HepG2 (cell line): ENCODE measurements around the gene PRELID1. TPM values are rescaled to one million over a fixed set of nuclear protein-coding genes. Genes with fewer than 3 reads are reported as not detected.

Experiments
- CENPBD1 ChIP-seq: sonication (generic); formaldehyde crosslinking; IDR thresholded peaks from 2 replicates; pipeline ENCODE4 v1.8.0; 2022; ENCODE audit warnings: missing genetic modification reagents, low read depth, mild to moderate bottlenecking, borderline replicate concordance
- CENPT ChIP-seq: sonication (generic); formaldehyde crosslinking; IDR thresholded peaks from 2 replicates; pipeline ENCODE4 v1.8.0; 2022; ENCODE audit warnings: low read depth, mild to moderate bottlenecking, moderate library complexity, missing genetic modification reagents
- GZF1 ChIP-seq: sonication (generic); formaldehyde crosslinking; IDR thresholded peaks from 2 replicates; pipeline ENCODE4 v1.5.1; 2020; ENCODE audit warnings: mild to moderate bottlenecking, missing genetic modification reagents
- HNF4A ChIP-seq: sonication (generic); formaldehyde crosslinking; IDR thresholded peaks from 2 replicates; pipeline ENCODE4 v1.4.0; 2020; ENCODE audit warnings: missing genetic modification reagents
- LCORL ChIP-seq, 2 experiments: fragments of 450-650 bp in 1 of 2; sonication (generic) in 1 of 2; formaldehyde crosslinking in 1 of 2; IDR thresholded peaks; 2 replicates each; pipeline versions ENCODE4 v1.5.0 to v1.6.1; 2017 to 2020; ENCODE audit warnings: antibody characterized with exemption in 1 of 2, missing genetic modification reagents in 1 of 2
- MAFG ChIP-seq: sonication (generic); formaldehyde crosslinking; IDR thresholded peaks from 2 replicates; pipeline ENCODE4 v1.5.1; 2020; ENCODE audit warnings: mild to moderate bottlenecking, missing genetic modification reagents
- MLLT10 ChIP-seq: sonication (generic); formaldehyde crosslinking; IDR thresholded peaks from 2 replicates; pipeline ENCODE4 v1.4.0; 2020; ENCODE audit warnings: missing genetic modification reagents
- NAIF1 ChIP-seq: sonication (generic); formaldehyde crosslinking; IDR thresholded peaks from 2 replicates; pipeline ENCODE4 v1.5.0; 2020; ENCODE audit warnings: mild to moderate bottlenecking, missing genetic modification reagents, borderline replicate concordance
- PRPF4 ChIP-seq: fragments of 200-400 bp; formaldehyde crosslinking; IDR thresholded peaks from 2 replicates; pipeline ENCODE4 v1.6.1; 2016; ENCODE audit warnings: low read length, low read depth; ENCODE audit not compliant: poor library complexity, severe bottlenecking
- SOX6 ChIP-seq, 2 experiments: fragments of 450-650 bp in 1 of 2; sonication (generic) in 1 of 2; formaldehyde crosslinking in 1 of 2; IDR thresholded peaks; 2 replicates each; pipeline versions ENCODE4 v1.4.0 to v1.6.1; 2017 to 2020; ENCODE audit warnings: antibody characterized with exemption in 1 of 2, mild to moderate bottlenecking in 1 of 2, missing genetic modification reagents in 1 of 2
- ZIK1 ChIP-seq: sonication (generic); formaldehyde crosslinking; IDR thresholded peaks from 2 replicates; pipeline ENCODE4 v1.5.0; 2020; ENCODE audit warnings: mild to moderate bottlenecking, low read depth, missing genetic modification reagents, borderline replicate concordance
- ZNF121 ChIP-seq: sonication (generic); formaldehyde crosslinking; IDR thresholded peaks from 2 replicates; pipeline ENCODE4 v1.5.0; 2020; ENCODE audit warnings: mild to moderate bottlenecking, missing genetic modification reagents
- ZNF3 ChIP-seq: IDR thresholded peaks from 2 replicates; pipeline ENCODE4 v1.7.0; 2017; ENCODE audit warnings: inconsistent platforms
- ZNF430 ChIP-seq: sonication (generic); formaldehyde crosslinking; IDR thresholded peaks from 2 replicates; pipeline ENCODE4 v1.9.0; 2021; ENCODE audit warnings: mild to moderate bottlenecking, missing genetic modification reagents
- ZNF512B ChIP-seq: sonication (generic); formaldehyde crosslinking; IDR thresholded peaks from 2 replicates; pipeline ENCODE4 v1.5.1; 2020; ENCODE audit warnings: missing genetic modification reagents, mild to moderate bottlenecking, borderline replicate concordance
- ZNF552 ChIP-seq: sonication (generic); formaldehyde crosslinking; IDR thresholded peaks from 2 replicates; pipeline ENCODE4 v1.9.0; 2022; ENCODE audit warnings: missing genetic modification reagents, mild to moderate bottlenecking, borderline replicate concordance
- ZNF580 ChIP-seq: IDR thresholded peaks from 2 replicates; pipeline ENCODE4 v1.6.1; 2016; ENCODE audit warnings: low read depth, borderline replicate concordance
- ZNF710 ChIP-seq: sonication (generic); formaldehyde crosslinking; IDR thresholded peaks from 2 replicates; pipeline ENCODE4 v1.5.0; 2020; ENCODE audit warnings: mild to moderate bottlenecking, missing genetic modification reagents, borderline replicate concordance
- polyA plus RNA-seq, 8 experiments: library from polyadenylated mRNA; depleted of rRNA in 3 of 8; stranded (reverse) in 7 of 8; unstranded in 1 of 8; fragments of >200 nt; fragmentation: Illumina TruSeq in 4 of 8; extraction: Trizol in 4 of 8; gene quantifications; 2 replicates each; pipeline versions ENCODE4 v1.2.1 to v1.2.3, GENCODE V29; 2011 to 2016; ENCODE audit warnings: low read depth in 4 of 8, missing spikeins in 1 of 8, mixed read lengths in 1 of 8; ENCODE audit not compliant: insufficient read depth in 1 of 8
- total RNA-seq, 5 experiments: library from RNA; depleted of rRNA; stranded (reverse); fragments of >200 nt; fragmentation: Illumina TruSeq; extraction: Trizol; gene quantifications; 2 replicates each; pipeline ENCODE4 v1.2.3, GENCODE V29; 2016; ENCODE audit warnings: low read depth in 1 of 5
- TF ChIP-seq, protein P1 (sequence below): IDR thresholded peaks from 2 replicates; pipeline ENCODE4 v1.6.1; 2012; ENCODE audit warnings: inconsistent platforms
- TF ChIP-seq, protein P2 (sequence below): sonication (generic); formaldehyde crosslinking; IDR thresholded peaks from 2 replicates; pipeline ENCODE4 v1.8.1; 2023; ENCODE audit warnings: mild to moderate bottlenecking, missing genetic modification reagents

PRELID1 gene
- total and polyA plus RNA-seq, 2 of the 13 experiments (the other 11 are each of a cell fraction or from before 2014, with no cell fraction given) = 250 to 271 TPM

DNA sequence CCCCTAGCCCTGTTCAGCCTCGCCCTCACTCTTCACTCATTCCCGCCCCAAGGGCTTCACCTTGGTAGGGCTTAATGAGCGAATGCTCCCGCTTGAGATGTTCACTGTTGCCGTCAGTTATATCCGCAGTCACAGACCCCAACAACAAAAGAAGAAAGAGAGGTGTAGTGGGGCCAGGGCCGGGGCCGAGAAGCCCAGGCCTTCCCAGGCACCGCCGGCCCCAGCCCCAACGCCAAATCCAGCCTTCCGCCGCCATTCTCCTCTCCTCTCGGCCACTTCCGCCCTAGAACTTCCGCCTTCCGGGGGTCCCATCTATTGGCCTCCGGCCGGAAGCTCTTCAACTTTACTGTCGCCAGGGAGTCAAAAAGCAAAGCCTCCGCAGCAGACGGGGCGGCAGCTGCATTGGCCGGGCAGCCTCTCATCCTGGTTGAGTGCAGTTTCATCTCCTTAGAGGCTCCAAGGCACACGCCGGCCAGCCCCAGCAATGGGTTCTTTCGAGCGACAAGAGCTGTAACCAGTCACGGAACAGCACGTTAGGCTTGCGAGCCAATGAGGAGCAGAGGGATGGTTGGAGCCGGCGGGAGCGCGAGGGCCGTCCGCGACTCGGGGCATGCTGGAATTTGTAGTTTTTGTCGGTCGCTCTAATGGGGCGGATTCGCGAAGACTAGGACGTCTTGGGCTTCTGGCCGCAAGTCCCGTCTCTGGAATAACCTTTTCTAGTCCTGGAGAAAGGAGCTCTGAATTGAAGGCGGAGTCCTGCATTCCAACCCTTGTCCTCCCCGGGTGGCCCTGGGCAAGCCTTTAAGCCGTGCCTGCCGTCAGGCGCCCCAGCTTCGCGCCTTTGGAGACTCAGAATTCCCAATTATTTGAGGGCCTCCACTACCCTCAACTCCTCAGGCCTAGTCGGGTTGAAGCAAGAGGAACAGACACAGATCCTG is 48.1 kb downstream of the PRELID1 start, which contains the start of gene LMAN2 (continued):
- TF ChIP-seq ZNF512B = no peak
- 0 out of 2 replicates have a peak, but pooled peaks have one; percentile 22 for TF ChIP-seq ZNF3
- TF ChIP-seq ZNF710 = no peak
- TF ChIP-seq, protein P1, sequence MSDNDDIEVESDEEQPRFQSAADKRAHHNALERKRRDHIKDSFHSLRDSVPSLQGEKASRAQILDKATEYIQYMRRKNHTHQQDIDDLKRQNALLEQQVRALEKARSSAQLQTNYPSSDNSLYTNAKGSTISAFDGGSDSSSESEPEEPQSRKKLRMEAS = peak; percentile 27; the same call in 1 of the 2 replicates
- TF ChIP-seq ZNF430 (CRISPR knock-in tag) = peak; percentile 68; the same call in 1 of the 2 replicates
- TF ChIP-seq CENPBD1 (CRISPR knock-in tag) = no peak
- peak; percentile 48; the same call in 1 of the 2 replicates for TF ChIP-seq ZNF580 (CRISPR knock-in tag)
- TF ChIP-seq LCORL (IDR thresholded peaks at IDR 0.05) = no peak
- peak; percentile 53; the same call in 1 of the 2 replicates for TF ChIP-seq LCORL (CRISPR knock-in tag; IDR thresholded peaks at IDR 0.05)
- no peak for TF ChIP-seq CENPT (CRISPR knock-in tag)
- TF ChIP-seq, protein P2, sequence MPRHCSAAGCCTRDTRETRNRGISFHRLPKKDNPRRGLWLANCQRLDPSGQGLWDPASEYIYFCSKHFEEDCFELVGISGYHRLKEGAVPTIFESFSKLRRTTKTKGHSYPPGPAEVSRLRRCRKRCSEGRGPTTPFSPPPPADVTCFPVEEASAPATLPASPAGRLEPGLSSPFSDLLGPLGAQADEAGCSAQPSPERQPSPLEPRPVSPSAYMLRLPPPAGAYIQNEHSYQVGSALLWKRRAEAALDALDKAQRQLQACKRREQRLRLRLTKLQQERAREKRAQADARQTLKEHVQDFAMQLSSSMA (CRISPR knock-in tag) = no peak
- no peak for TF ChIP-seq MAFG (CRISPR knock-in tag)
- no peak for TF ChIP-seq GZF1 (CRISPR knock-in tag)
- TF ChIP-seq NAIF1 (CRISPR knock-in tag) = no peak
- TF ChIP-seq PRPF4 = peak; percentile 87
- TF ChIP-seq SOX6 (IDR thresholded peaks at IDR 0.05) = no peak
- TF ChIP-seq SOX6 (CRISPR knock-in tag; IDR thresholded peaks at IDR 0.05) = no peak; the same call in none of the 2 replicates
- TF ChIP-seq MLLT10 (CRISPR knock-in tag) = no peak
- TF ChIP-seq ZIK1 (CRISPR knock-in tag) = no peak
- TF ChIP-seq ZNF121 = no peak
- TF ChIP-seq ZNF552 (CRISPR knock-in tag) = no peak
- TF ChIP-seq HNF4A (CRISPR knock-in tag) = no peak
